ENCODE data around the gene UBL4B.

Gene UBL4B

GRCh38 chr1:110155878-110156522 is 43.8 kb downstream of the UBL4B start:
- peak in 1 of 3 experiments; percentile 22 for DNase-seq (ENCODE audit: low read depth in 3 of 3)

DNA sequence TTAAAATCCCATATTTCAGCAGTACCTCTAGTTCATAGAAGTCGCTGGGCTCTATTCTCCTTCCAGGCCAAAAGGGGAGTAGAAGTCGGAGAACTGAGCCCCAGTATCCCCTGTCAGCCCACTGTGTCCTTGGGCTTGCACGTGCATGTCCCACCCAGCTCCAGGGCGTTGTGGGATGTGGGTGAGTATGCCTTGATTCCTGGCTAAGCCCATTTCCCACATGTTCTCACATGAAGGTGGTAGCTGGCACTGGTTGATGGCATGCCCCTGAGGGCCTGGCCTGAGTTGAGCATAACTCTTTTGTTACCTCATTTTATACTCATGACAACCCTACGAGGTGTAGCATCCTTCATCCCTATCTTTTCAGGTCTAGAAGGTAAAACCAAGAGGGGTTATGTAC is 46.0 kb downstream of the UBL4B start:
- DNase-seq (ENCODE audit: low read depth in 3 of 3) = no peak

GRCh38 chr1:110159168-110159567 is 46.9 kb downstream of the UBL4B start:
- DNase-seq (ENCODE audit: low read depth in 3 of 3) = no peak

- no peak for DNase-seq (ENCODE audit: low read depth in 3 of 3)
Observed at GRCh38 chr1:110160538-110161100, 48.4 kb downstream of the UBL4B start.

GRCh38 chr1:110161165-110161564 is 48.9 kb downstream of the UBL4B start:
- DNase-seq (ENCODE audit: low read depth in 3 of 3) = no peak

DNA sequence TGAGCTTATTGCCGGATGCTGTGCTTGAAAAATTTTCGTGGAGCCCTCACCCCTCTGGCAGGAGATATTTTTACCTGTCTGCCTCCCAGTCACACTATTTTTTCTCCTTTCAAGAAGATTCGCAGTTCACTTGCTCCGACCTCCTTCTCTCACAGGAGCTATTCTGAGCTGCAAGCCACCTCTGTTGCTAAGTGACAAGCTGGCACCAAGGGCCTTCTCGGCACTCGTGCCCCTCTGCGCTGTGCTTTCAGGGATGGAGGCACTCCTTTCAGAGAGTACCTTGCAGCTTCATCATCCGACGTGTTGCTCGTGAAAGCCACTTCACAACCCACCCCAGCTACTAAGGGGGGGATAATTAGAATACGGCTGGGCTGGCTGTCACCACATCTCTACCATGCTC is 49.6 kb downstream of the UBL4B start:
- no peak for DNase-seq (ENCODE audit: low read depth in 3 of 3)

Data from stimulated activated CD4-positive, alpha-beta T cell treated with anti-CD3 and anti-CD28 coated beads, TNF-alpha, amount 100 ng/mL, for 4 hours (primary cell).